Activated CD8-positive, alpha-beta memory T cell treated with anti-CD3 and anti-CD28 coated beads, Interleukin-2, amount 50 U/mL, for 24 hours (primary cell): ENCODE data around the gene HECTD4.
"Not testable (repeated sequence)": the region's sequence is repeated elsewhere in the genome, so short reads cannot be mapped to it uniquely, and the experiment has no call there.

Experiments used
- DNase-seq: peaks from one replicate; pipeline ENCODE4 v3.0.0-alpha.2; 2020; ENCODE audit errors: extremely low read depth

HECTD4 gene, protein sequence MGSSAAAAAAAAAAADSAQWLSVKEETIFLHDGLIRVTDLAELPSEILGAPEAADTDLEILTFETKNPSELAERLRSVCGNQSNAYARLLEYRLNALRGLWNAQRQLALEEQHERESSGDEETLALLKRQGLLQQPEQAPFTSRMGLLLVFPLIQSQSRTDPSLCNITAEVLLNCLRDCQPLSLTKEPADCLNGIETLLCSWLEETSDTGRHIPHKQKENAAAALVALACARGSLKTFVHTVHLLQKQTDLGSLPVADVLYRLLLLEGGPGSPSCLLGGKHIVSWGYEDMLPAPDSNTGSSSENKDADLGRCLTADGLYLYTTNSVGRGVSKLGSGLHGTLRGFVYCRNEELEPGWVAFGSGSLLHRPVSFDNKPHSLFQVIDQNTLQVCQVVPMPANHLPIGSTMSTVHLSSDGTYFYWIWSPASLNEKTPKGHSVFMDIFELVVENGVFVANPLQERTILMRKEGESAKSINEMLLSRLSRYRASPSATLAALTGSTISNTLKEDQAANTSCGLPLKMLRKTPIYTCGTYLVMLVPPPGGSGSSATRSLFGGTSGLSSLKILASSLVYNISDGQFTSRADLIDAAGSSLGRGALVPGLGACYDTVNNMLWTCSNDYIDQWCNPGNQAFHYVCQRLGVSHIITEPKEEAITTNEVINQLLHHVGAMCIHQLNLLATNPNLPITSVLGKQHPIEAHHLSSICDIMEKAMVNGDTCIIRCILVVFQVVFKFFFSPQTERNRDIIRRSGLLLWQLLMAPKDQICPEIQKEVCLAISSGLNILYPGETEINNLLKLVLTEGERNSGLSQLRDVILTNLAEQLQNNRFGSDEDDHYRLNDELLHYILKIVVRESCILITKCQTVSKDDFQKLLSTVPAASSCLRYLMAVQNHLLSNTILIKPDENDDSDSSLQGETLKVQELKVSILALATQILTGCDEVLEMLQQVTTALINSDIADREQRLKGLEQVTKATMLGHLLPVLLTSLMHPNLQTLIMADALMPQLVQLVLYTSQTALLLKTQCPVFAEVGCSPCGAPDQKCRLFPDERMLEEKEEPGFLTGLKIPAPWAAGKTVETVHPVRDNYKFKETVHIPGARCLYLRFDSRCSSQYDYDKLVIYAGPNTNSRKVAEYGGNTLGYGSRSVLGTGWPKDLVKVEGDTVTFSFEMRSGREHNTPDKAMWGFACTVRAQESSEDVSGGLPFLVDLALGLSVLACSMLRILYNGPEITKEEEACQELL (N-terminal part only)

DNA sequence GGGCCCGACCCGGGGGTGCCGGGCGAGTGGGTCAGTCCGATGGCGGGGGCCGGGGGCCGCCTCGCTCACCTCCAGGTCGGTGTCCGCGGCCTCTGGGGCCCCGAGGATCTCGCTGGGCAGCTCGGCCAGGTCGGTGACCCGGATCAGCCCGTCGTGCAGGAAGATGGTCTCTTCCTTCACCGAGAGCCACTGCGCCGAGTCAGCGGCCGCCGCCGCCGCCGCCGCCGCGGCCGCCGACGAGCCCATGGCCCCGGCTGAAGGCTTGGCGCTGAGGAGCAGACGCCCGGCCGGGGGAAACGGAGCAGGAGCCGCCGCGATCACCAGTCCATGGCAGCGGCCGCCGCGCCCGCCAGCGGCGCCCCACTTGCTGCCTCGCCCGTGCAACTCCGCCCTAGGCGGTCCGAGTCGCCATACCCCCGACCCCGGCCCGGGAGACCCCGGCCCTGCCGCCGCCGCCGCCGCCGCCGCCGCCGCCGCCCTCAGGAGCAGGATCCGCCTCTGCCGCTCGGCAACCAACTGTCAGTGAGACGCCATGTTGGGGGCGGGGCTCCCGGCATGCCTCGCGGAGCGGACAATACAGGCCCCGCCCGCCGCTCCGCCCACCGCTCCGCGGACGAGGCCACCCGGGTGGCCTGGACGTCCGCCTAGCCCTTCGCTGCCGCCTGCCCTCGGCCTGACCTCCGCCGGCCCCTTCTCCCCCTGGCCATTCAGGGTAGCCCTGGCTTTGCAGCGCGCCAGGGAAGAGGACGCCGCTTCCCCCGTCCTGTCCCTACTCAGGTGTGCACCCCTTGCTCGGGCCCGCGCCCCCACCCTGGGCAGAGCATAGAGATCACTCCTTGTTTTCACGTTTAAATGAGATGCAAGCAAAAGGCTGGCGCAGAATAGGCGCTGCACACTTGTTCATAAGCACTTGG, at the start of gene HECTD4:
HECTD4 (minus strand) TSS at position 549 of the 914 bp plus-strand sequence; CDS start at position 246, 303 bp downstream.
- DNase-seq = peak; percentile 78

DNA sequence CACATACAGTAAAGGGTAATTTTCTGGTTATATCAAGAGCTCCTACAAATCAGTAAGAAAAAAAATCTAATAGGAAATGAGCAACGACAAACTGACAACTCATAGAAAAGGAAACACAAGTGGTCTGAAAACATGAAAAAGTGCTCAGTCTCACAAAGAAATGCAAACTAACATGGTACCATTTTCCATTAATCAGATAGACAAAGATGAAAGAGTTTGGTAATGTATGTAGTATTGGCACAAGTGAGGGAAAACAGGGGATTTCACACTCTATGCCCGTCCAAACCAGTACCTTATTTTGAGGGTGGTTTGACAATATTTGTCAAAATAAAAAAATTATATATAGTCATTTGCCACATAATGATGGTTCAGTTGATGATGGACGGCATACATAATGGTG, 49.7 kb upstream of the HECTD4 start:
- DNase-seq = no peak

DNA sequence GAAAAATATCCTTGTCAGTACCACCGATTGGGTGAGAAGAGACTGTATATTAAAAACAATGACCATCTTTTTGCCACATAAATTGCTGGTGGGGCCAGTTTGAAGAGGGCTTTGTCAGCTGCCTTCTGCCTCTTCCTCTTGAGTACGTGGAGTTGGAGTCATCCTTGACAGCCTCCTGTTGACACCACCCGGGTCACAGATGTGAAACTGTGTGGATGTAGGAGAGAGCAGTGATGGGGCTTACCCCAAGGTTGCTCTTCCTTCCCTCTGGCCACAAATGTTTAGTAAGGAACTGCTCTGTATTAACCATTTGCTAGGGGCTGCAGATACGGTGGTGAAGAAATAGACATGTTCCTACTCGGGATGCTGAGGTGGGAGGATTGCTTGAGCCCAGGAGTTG, 48.7 kb upstream of the HECTD4 start:
- DNase-seq = no peak

DNA sequence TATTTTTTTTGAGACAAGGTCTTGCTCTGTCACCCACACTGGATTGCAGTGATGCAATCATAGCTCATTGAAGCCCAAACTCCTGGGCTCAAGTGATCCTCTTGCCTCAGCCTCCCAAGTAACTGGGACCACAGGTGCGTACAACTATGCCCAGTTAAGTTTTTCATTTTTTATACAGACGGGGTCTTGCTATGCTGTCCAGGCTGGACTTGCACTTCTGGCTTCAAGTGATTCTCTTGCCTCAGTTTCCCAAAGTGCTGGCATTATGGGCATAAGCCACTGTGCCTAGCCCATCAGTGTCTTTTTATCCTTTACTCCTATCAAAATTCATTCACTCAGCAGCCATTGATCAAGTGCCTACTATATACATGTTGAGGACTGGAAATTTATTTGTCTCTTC, 45.5 kb upstream of the HECTD4 start:
- DNase-seq = no peak

DNA sequence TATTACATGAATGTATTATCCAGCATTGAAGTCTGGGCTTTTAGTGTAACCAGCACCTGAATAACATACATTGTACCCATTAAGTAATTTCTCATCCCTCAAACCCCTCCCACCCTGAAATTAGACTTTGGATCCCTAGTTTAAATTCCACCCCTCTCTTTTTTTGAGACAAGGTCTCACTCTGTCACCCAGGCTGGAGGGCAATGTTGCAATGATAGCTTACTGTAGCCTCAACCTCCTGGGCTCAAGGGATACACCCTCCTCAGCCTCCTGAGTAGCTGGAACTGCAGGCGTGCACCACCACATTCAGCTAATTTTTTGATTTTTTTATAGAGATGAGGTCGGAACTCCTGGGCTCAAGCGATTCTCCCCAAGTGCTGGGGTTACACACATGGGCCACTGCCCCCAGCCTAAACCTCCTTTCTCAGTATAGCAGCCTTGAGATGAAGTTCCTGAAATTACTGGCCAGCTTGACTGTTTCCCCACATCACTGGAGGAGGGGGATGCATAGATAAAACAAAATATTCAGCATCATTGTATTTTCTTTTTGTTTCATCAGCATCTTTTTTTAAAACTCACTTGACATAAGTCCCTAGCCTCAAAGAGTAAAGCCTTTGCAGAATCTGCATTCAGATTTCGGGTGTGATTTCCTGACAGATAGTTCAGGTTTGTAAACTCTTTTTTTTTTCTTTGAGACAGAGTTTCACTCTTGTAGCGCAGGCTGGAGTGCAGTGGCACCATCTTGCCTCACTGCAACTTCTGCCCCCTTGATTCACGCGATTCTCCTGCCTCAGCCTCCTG, 43.6 kb upstream of the HECTD4 start:
- DNase-seq = no peak

DNA sequence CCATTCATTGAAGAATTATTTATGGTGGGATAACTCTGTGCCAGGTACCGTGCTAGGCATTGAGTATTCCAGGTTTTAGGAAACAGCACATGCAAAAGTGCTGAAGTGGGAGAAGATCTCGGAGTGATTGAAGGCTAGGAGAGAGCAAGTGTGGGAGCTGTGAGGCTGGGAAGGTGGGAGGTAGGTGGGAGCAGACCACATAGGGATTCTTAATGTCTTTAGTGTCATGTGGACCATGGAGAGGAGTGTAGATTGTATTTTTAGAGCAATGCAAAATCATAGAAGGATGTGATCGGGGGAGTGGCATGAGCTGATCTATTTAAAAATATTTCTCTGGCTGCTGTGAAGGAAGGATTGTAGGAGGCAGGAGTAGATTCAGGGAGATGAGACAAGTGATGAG, 41.9 kb upstream of the HECTD4 start:
- no peak for DNase-seq

DNA sequence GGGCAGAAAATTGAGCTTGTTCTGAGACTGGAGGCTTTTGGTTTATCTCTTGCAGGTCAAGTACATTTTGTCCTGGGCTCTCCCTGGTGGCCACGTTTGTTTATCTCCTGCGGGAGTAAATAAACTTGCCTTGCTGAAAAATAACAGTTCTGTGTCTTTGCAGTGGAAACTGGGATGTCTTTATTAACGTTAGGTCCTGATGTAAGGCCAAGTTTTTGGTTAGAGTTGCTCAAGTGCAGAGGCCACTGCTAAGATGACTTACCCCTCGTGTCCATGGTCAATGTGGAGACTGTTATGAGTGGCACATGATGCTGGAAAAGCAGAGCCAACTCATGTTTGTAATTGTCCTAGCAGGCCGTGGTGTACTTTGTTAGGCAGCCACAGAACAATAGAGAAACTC, 40.3 kb upstream of the HECTD4 start:
- no peak for DNase-seq

DNA sequence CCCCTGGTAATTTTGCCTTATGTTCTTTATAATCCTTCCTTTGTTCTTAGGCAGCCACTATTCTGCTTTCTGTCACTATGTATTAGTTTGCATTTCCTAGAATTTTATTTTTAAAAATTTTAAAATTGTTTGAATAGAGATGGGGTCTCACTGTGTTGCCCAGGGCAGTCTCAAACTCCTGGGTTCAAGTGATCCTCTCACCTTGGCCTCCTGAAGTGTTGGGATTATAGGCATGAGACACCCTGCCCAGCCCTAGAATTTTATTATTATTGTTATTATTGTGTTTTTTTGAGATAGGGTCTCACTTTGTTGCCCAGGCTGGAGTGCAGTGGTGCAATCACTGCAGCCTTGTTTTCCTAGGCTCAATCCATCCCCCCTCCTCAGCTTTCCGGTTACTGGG, 39.1 kb upstream of the HECTD4 start:
- DNase-seq = no peak

DNA sequence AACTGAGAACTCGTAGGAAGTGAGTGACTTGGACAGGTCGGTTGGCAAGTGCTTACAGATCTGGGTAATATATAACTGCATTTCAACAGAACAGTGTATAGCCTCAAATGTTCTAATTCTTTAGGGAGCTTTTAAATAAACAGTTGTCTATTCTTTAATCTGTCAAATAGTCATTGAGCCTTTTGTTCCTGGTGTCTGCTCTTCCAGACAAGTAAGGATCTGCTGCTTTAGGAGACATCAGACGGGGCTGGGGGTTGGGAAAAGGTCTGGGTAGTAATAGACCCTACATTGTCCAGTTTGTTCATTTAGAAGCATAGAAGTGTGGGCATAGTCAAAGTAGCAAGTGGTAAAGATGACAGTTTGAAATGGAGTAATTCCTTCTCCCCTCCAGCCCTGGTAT, 38.5 kb upstream of the HECTD4 start:
- no peak for DNase-seq

DNA sequence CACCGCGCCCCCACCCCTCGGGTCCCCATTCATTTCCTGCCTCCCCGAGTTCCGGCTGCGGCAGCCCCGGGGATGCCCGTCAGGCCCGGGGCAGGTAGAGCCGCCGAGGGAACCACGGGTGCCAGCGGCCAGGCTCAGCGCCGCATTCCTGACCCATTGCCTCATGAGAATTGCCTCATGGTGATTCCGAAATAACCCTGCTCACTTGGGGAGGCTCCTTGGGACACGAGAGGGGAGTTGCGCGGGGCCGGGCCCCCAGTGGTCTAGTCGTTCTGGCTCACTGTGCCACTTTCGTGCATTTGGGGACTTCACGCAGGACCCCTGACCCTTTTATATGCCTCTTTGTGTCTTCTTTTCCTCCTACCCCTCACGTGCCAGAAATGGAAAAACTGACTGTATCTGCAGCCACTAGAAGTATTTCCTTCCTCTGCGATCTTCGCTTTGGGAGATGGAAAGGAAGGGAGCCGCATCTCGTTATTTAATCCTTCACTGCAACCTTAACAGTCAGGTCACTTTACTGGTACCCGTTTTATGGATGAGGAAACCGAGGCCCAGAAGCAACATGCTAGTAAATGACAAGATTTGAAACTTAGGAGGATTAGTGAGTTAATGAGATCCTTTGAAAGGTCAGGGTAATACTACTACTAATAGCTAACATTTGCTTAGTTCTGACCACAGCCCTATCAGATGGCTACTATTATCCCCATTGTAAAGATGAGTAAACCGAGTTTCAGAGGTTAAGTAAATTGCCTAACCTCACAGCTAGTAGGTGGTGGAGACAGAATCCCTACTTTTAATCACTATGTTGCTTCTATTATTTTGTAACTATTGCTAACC, 37.3 kb upstream of the HECTD4 start:
- DNase-seq = no peak

DNA sequence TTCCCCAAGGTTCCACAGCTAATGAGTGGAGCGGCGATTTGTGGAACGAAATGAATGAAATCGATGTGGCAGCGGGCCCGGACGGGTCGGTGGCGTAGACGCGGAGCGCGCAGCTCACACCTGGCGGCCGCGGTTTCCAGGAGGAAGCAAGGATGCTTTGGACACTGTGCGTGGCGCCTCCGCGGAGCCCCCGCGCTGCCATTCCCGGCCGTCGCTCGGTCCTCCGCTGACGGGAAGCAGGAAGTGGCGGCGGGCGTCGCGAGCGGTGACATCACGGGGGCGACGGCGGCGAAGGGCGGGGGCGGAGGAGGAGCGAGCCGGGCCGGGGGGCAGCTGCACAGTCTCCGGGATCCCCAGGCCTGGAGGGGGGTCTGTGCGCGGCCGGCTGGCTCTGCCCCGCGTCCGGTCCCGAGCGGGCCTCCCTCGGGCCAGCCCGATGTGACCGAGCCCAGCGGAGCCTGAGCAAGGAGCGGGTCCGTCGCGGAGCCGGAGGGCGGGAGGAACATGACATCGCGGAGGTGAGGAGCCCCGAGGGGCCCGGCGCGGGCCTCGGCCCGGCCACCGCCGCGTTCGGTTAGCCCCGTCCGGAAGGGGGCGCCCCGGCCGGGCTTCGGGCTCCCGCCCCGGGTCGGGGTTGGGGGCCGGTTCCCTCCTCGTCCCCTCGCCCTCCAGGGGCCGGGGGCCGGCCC, 36.5 kb upstream of the HECTD4 start, which contains the start of gene PTPN11:
PTPN11 (plus strand) TSS at position 340 of the 689 bp plus-strand sequence; CDS start at position 505, 165 bp downstream.
- peak; percentile 76 for DNase-seq

DNA sequence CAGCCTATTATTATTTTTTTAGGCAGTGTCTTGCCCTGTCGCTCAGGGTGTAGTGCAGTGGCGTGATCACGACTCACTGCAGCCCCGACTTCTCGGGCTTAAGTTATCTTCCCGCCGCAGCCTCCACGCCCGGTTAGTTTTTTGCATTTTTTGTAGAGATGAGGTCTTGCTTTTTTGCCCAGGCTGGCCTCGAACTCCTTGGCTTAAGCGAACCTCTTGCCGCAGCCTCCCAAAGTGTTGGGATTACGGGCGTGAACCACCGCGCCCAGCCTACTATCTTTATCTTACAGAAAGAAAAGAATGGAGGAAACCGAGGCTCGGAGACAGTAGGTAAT, 36.0 kb upstream of the HECTD4 start:
- DNase-seq = no peak

DNA sequence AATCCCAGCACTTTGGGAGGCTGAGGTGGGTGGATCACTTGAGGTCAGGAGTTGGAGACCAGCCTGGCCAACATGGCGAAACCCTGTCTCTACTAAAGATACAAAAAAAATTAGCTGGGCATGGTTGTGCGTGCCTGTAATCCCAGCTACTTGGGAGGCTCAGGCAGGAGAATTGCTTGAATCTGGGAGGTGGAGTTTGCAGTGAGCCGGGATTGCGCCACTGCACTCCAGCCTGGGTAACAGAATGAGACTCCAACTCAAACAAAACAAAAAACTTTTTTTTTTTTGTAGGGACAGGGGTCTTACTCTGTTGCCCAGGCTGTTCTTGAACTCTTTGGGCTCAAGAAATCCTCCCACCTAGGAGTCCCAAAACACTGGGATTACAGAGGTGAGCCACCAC, 33.2 kb upstream of the HECTD4 start:
- DNase-seq = not testable (repeated sequence)

DNA sequence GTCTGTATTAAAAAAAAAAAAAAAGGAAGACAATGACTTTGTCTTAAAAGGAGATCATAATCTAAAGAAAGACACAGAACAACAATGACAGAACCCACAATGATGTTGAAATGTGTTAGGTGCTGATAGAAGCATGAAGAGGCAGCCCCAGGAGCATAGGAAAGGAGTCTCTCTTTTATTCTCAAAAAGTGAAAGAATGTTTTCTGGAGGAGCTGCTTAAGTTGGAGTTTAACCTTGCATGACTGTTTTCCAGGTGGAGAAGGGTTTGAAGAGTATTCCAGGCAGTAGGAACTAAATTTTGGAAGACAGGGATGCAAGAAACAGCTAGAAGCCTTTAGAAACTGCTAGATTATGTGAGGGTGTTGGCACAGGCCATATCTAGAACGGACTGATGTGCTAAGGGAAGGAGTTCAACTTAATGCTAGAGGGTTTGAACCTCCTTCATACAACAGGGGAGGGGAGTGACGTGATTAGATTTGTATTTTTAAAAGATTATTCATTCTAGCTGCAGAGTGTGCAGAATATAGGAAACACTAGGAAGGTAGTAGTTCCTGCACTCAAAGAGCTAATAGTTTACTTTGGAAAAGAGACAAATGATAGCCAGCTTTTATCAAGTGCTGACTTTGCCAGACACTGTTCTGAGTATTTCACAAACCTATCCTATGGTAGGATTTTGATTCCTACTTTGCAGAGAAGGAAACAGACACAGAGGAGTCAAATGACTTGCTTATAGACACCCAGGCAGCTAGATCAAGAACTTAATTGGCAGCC, 31.8 kb upstream of the HECTD4 start:
- no peak for DNase-seq

DNA sequence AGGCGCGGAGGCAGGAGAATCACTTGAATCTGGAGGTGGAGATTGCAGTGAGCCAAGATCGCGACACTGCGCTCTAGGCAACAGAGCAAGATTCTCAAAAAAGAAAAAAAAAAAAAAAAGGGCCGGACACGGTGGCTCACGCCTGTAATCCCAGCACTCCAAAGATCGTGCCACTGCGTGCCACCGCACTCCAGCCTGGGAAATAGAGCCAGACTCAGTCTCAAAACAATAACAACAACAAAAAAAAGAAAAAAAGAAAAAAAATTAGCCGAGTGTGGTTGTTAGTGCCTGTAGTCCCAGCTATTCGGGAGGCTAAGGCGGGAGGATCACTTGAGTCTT, 27.6 kb upstream of the HECTD4 start:
- no peak for DNase-seq

DNA sequence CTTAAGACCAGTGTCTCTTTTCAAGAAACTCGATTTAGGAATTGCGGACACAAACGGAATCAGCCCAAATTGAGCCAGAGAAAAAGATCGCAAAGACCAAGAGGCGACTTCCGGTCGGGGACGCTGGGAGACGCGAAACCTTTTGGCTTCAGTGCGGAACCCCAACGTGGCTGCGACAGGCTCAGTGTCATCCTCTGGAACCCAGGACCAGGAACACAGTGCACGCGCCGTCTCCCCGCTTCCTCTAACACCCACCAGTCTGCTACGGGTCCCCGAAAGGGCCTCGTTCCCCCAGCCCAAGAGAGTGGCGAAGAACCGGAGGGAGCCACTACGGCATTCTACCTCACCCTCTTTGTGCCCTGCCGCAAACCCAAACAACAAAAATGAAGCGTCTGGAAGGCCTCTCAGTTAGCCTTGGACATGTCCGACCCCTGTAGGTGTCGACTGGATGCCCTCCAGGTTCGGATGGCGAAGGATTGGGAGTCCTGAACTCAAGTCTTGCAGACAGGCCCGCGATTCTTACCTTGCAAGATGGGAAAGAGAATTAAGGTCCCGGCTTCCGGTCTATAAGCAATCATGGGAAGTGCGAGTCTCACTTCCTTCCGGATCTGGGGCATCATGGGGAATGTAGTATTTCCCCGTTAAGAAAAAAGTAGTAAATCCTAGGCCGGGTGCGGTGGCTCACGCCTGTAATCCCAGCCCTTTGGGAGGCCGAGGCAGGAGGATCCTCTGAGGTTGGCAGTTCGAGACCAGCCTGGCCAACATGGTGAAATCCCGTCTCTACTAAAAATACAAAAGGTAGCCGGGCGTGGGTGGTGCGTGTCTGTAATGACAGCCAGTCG, 27.1 kb upstream of the HECTD4 start, which contains the start of gene RPL6:
RPL6 (minus strand) TSS at position 542 of the 842 bp plus-strand sequence. CDS start 949 bp downstream, outside the sequence.
- peak; percentile 66 for DNase-seq

DNA sequence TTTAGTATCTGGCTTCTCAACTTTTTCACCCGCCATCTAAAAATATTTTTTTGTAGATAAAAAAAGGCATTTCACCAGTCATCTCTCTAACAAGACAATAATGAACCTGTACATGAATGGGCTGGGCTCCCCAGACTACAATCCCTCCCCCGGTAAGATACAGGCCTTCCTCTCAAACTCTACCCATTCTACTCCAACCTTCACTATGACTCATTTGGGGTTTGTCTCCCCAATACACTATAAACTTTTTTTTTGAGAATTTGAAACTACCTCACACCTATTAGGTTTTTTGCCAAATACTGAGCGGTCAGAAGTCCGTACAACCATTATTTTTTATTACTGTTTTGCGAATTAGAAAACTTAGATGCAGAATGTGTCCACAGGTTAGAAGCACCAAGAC, 26.4 kb upstream of the HECTD4 start:
- DNase-seq = no peak
